ENCODE measurements around the gene AIFM2. TPM values are rescaled to one million over a fixed set of nuclear protein-coding genes. Genes with fewer than 3 reads are reported as not detected.

The AIFM2 gene
- total and polyA plus RNA-seq, 2 of the 13 experiments (the other 11 are each of a cell fraction or from before 2014, with no cell fraction given), result 20.3 to 29.5 TPM

DNA sequence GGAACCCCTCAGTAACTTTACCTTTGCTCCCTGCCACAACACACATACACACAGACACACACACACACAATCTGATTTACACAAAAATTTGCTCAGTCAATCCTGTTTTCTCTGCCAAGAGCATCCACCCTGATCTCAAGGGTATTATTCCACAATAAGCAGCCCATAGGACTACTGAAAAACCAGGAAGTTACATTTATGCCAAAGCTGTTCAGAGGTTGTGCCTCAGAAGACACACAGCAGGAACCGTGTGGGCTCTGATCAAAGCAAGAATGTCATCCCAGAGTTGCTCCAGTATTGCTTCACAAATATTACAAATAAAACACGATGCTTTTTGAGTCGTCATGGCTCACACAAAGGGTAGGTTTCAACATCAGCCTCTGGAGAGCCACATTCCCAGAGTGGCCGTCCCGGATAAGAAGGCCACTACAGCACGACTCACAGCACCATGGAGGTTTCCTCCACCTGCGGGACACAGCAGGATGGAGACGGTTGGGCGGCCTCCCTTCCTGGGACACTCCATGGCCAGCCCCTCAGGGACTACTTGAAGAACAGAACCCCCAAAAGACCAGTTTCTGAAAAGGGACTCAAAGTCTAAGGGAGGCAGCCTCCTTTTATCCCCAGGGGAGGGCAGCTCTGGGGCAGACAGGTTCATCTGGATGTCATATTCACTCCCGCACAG lies 1.6 kb downstream of the AIFM2 start (continued):
- TF ChIP-seq, protein P1, sequence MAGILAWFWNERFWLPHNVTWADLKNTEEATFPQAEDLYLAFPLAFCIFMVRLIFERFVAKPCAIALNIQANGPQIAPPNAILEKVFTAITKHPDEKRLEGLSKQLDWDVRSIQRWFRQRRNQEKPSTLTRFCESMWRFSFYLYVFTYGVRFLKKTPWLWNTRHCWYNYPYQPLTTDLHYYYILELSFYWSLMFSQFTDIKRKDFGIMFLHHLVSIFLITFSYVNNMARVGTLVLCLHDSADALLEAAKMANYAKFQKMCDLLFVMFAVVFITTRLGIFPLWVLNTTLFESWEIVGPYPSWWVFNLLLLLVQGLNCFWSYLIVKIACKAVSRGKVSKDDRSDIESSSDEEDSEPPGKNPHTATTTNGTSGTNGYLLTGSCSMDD (CRISPR knock-in tag; IDR thresholded peaks at IDR 0.05), result no peak
- peak; percentile 76 for TF ChIP-seq TGIF2 (CRISPR knock-in tag; IDR thresholded peaks at IDR 0.05)
- TF ChIP-seq, protein P2, sequence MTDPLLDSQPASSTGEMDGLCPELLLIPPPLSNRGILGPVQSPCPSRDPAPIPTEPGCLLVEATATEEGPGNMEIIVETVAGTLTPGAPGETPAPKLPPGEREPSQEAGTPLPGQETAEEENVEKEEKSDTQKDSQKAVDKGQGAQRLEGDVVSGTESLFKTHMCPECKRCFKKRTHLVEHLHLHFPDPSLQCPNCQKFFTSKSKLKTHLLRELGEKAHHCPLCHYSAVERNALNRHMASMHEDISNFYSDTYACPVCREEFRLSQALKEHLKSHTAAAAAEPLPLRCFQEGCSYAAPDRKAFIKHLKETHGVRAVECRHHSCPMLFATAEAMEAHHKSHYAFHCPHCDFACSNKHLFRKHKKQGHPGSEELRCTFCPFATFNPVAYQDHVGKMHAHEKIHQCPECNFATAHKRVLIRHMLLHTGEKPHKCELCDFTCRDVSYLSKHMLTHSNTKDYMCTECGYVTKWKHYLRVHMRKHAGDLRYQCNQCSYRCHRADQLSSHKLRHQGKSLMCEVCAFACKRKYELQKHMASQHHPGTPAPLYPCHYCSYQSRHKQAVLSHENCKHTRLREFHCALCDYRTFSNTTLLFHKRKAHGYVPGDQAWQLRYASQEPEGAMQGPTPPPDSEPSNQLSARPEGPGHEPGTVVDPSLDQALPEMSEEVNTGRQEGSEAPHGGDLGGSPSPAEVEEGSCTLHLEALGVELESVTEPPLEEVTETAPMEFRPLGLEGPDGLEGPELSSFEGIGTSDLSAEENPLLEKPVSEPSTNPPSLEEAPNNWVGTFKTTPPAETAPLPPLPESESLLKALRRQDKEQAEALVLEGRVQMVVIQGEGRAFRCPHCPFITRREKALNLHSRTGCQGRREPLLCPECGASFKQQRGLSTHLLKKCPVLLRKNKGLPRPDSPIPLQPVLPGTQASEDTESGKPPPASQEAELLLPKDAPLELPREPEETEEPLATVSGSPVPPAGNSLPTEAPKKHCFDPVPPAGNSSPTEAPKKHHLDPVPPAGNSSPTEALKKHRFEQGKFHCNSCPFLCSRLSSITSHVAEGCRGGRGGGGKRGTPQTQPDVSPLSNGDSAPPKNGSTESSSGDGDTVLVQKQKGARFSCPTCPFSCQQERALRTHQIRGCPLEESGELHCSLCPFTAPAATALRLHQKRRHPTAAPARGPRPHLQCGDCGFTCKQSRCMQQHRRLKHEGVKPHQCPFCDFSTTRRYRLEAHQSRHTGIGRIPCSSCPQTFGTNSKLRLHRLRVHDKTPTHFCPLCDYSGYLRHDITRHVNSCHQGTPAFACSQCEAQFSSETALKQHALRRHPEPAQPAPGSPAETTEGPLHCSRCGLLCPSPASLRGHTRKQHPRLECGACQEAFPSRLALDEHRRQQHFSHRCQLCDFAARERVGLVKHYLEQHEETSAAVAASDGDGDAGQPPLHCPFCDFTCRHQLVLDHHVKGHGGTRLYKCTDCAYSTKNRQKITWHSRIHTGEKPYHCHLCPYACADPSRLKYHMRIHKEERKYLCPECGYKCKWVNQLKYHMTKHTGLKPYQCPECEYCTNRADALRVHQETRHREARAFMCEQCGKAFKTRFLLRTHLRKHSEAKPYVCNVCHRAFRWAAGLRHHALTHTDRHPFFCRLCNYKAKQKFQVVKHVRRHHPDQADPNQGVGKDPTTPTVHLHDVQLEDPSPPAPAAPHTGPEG (CRISPR knock-in tag; IDR thresholded peaks at IDR 0.05), result 0 out of 2 replicates have a peak, but pooled peaks have one; percentile 52
- no peak for TF ChIP-seq FOXO1 (CRISPR knock-in tag; IDR thresholded peaks at IDR 0.05)
- TF ChIP-seq, protein P3, sequence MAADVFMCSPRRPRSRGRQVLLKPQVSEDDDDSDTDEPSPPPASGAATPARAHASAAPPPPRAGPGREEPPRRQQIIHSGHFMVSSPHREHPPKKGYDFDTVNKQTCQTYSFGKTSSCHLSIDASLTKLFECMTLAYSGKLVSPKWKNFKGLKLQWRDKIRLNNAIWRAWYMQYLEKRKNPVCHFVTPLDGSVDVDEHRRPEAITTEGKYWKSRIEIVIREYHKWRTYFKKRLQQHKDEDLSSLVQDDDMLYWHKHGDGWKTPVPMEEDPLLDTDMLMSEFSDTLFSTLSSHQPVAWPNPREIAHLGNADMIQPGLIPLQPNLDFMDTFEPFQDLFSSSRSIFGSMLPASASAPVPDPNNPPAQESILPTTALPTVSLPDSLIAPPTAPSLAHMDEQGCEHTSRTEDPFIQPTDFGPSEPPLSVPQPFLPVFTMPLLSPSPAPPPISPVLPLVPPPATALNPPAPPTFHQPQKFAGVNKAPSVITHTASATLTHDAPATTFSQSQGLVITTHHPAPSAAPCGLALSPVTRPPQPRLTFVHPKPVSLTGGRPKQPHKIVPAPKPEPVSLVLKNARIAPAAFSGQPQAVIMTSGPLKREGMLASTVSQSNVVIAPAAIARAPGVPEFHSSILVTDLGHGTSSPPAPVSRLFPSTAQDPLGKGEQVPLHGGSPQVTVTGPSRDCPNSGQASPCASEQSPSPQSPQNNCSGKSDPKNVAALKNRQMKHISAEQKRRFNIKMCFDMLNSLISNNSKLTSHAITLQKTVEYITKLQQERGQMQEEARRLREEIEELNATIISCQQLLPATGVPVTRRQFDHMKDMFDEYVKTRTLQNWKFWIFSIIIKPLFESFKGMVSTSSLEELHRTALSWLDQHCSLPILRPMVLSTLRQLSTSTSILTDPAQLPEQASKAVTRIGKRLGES (CRISPR knock-in tag; IDR thresholded peaks at IDR 0.05; ENCODE audit: borderline replicate concordance), result no peak
- no peak for TF ChIP-seq ZBTB7B (CRISPR knock-in tag; IDR thresholded peaks at IDR 0.05)
- TF ChIP-seq, protein P4, sequence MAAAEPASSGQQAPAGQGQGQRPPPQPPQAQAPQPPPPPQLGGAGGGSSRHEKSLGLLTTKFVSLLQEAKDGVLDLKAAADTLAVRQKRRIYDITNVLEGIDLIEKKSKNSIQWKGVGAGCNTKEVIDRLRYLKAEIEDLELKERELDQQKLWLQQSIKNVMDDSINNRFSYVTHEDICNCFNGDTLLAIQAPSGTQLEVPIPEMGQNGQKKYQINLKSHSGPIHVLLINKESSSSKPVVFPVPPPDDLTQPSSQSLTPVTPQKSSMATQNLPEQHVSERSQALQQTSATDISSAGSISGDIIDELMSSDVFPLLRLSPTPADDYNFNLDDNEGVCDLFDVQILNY (CRISPR knock-in tag; conservative IDR thresholded peaks at IDR 0.05), result no peak
- TF ChIP-seq, protein P5, sequence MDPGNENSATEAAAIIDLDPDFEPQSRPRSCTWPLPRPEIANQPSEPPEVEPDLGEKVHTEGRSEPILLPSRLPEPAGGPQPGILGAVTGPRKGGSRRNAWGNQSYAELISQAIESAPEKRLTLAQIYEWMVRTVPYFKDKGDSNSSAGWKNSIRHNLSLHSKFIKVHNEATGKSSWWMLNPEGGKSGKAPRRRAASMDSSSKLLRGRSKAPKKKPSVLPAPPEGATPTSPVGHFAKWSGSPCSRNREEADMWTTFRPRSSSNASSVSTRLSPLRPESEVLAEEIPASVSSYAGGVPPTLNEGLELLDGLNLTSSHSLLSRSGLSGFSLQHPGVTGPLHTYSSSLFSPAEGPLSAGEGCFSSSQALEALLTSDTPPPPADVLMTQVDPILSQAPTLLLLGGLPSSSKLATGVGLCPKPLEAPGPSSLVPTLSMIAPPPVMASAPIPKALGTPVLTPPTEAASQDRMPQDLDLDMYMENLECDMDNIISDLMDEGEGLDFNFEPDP (CRISPR knock-in tag; conservative IDR thresholded peaks at IDR 0.05), result no peak
- TF ChIP-seq ZNF839 (CRISPR knock-in tag; IDR thresholded peaks at IDR 0.05; ENCODE audit: borderline replicate concordance), result no peak
- no peak for TF ChIP-seq NFIB (CRISPR knock-in tag; IDR thresholded peaks at IDR 0.05; ENCODE audit: borderline replicate concordance)
- TF ChIP-seq, protein P6, sequence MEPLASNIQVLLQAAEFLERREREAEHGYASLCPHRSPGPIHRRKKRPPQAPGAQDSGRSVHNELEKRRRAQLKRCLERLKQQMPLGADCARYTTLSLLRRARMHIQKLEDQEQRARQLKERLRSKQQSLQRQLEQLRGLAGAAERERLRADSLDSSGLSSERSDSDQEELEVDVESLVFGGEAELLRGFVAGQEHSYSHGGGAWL (CRISPR knock-in tag; IDR thresholded peaks at IDR 0.05), result no peak
- no peak for TF ChIP-seq KDM6A (CRISPR knock-in tag; IDR thresholded peaks at IDR 0.05; ENCODE audit: low read depth)
- TF ChIP-seq ZNF501 (CRISPR knock-in tag; IDR thresholded peaks at IDR 0.05), result no peak
- TF ChIP-seq, protein P7, sequence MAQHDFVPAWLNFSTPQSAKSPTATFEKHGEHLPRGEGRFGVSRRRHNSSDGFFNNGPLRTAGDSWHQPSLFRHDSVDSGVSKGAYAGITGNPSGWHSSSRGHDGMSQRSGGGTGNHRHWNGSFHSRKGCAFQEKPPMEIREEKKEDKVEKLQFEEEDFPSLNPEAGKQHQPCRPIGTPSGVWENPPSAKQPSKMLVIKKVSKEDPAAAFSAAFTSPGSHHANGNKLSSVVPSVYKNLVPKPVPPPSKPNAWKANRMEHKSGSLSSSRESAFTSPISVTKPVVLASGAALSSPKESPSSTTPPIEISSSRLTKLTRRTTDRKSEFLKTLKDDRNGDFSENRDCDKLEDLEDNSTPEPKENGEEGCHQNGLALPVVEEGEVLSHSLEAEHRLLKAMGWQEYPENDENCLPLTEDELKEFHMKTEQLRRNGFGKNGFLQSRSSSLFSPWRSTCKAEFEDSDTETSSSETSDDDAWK (CRISPR knock-in tag; IDR thresholded peaks at IDR 0.05), result no peak
- no peak for TF ChIP-seq ZBTB42 (CRISPR knock-in tag; IDR thresholded peaks at IDR 0.05)

All from HepG2 (cell line).